Caco-2 (cell line): Measurements from ENCODE around the gene PDE1C. TPM values are rescaled to one million over a fixed set of nuclear protein-coding genes. Genes with fewer than 3 reads are reported as not detected.

ENCODE experiments used
- BruUV-seq: library from RNA; stranded (reverse); fragments of 400-500 nt; replicated peaks from 2 replicates; lab custom pipeline; 2021; lab: Mats Ljungman, UMichigan
- CTCF ChIA-PET: fragments of 300-600 bp; sonication (Branson Sonifier 250); formaldehyde crosslinking; loops from one replicate; lab custom pipeline; 2022; ENCODE audit warnings: antibody characterized with exemption; lab: Charles Lee
- POLR2A ChIA-PET: fragments of 300-600 bp; sonication (Branson Sonifier 250); formaldehyde crosslinking; loops from one replicate; lab custom pipeline; 2022; ENCODE audit warnings: antibody characterized with exemption; lab: Charles Lee
- DNase-seq, 2 experiments: peaks; one replicate each; pipeline versions ENCODE4 v3.0.0 to v3.0.0-alpha.2; 2020 to 2022
- H3K27me3 ChIP-seq: replicated peaks from 2 replicates; pipeline ENCODE4 v1.6.0; 2011; ENCODE audit warnings: low read length; ENCODE audit not compliant: control insufficient read depth, insufficient read depth
- H3K36me3 ChIP-seq: 2 replicates; pipeline ENCODE4 v1.5.1; 2011; ENCODE audit warnings: low read length; ENCODE audit not compliant: control insufficient read depth, insufficient read depth
- H3K4me1 ChIP-seq: fragments of 250-450 bp; sonication (Bioruptor Pico); 2 replicates; pipeline ENCODE4 v1.5.1; 2020; ENCODE audit warnings: mild to moderate bottlenecking
- H3K4me3 ChIP-seq: 2 replicates; pipeline ENCODE4 v1.5.1; 2011; ENCODE audit warnings: low read depth, mild to moderate bottlenecking, control low read depth, low read length
- H3K9me3 ChIP-seq: fragments of 250-450 bp; sonication (Bioruptor Pico); 2 replicates; pipeline ENCODE4 v1.5.1; 2020; ENCODE audit warnings: mild to moderate bottlenecking, moderate library complexity
- H3K27ac Mint-ChIP-seq: one replicate; pipeline ENCODE4 v1.8.0; 2022; ENCODE audit warnings: mixed read lengths; ENCODE audit not compliant: unreplicated experiment
- H3K27me3 Mint-ChIP-seq: one replicate; pipeline ENCODE4 v1.8.0; 2022; ENCODE audit warnings: mixed read lengths; ENCODE audit not compliant: insufficient read depth, unreplicated experiment
- H3K36me3 Mint-ChIP-seq: one replicate; pipeline ENCODE4 v1.8.0; 2022; ENCODE audit warnings: mild to moderate bottlenecking, mixed read lengths; ENCODE audit not compliant: insufficient read depth, unreplicated experiment
- H3K4me1 Mint-ChIP-seq: one replicate; pipeline ENCODE4 v1.8.0; 2022; ENCODE audit warnings: low read depth, mixed read lengths; ENCODE audit not compliant: unreplicated experiment
- H3K4me3 Mint-ChIP-seq: one replicate; pipeline ENCODE4 v1.8.0; 2022; ENCODE audit warnings: mild to moderate bottlenecking, moderate library complexity, mixed read lengths; ENCODE audit not compliant: unreplicated experiment
- H3K9me3 Mint-ChIP-seq: one replicate; pipeline ENCODE4 v1.8.0; 2022; ENCODE audit warnings: mixed read lengths; ENCODE audit not compliant: unreplicated experiment
- intact Hi-C: fragments of 100-400 bp; cut with micrococcal nuclease; formaldehyde crosslinking; loops from one replicate; pipeline ENCODE4 v1.10.0; 2022; ENCODE audit not compliant: unreplicated experiment
- total RNA-seq: library from RNA; stranded (reverse); gene quantifications from 2 replicates; pipeline ENCODE4 v1.2.3, GENCODE V29; 2022
- TF ChIP-seq, protein P1 (sequence below), 2 experiments: fragments of 200-600 bp in 1 of 2; IDR thresholded peaks; 1 replicate in 1 of 2; 2 replicates in 1 of 2; pipeline versions ENCODE4 v1.5.1 to v1.8.0; 2011 to 2022; ENCODE audit warnings: antibody characterized with exemption in 1 of 2, control low read depth in 1 of 2, inconsistent platforms in 1 of 2, low read depth in 1 of 2, low read length in 1 of 2, mild to moderate bottlenecking in 1 of 2, moderate library complexity in 1 of 2; ENCODE audit not compliant: insufficient read depth in 1 of 2, severe bottlenecking in 1 of 2, unreplicated experiment in 1 of 2

PDE1C gene
- total RNA-seq, 1 experiment from 2014 or later = not detected

DNA sequence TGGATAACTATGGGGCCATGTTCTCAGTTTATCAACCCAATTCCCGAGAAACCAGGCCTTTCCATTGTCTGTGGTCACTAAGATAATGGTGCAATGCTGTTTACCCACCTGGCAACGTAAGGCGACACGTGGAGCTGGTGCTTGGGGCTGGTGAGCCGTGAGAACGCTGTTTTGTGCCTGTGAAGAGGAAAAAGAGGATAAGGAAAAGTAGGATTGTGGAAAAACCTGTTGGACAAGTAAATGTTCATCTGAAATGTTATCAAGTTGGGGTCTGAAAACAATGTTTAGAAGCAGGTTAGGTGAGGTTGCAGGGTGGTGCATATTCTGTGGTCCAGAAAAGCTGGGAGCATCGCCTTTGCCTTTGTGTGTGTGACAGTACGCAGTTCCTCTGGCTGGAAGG, 294.7 kb downstream of the PDE1C start:
- Mint-ChIP-seq H3K4me3 (no peak overlapping the region), H3K27me3 (peaks cover 11% of the 10 kb centered on the region), H3K4me1 (peaks cover 13% of the 10 kb centered on the region), H3K9me3 (no peaks in the 10 kb centered on the region), H3K36me3 (no peaks in the 10 kb centered on the region), H3K27ac (no peak overlapping the region)
- ChIA-PET CTCF (no interaction called here), POLR2A (no interaction called here)
- no peaks in the 10 kb centered on the region; the same call in 1 of the 2 replicates for H3K27me3 ChIP-seq
- peak; percentile 6 to 42 for DNase-seq
- intact Hi-C loops = no loop called here
- H3K4me1 ChIP-seq = peaks cover 11% of the 10 kb centered on the region
- TF ChIP-seq, protein P1, sequence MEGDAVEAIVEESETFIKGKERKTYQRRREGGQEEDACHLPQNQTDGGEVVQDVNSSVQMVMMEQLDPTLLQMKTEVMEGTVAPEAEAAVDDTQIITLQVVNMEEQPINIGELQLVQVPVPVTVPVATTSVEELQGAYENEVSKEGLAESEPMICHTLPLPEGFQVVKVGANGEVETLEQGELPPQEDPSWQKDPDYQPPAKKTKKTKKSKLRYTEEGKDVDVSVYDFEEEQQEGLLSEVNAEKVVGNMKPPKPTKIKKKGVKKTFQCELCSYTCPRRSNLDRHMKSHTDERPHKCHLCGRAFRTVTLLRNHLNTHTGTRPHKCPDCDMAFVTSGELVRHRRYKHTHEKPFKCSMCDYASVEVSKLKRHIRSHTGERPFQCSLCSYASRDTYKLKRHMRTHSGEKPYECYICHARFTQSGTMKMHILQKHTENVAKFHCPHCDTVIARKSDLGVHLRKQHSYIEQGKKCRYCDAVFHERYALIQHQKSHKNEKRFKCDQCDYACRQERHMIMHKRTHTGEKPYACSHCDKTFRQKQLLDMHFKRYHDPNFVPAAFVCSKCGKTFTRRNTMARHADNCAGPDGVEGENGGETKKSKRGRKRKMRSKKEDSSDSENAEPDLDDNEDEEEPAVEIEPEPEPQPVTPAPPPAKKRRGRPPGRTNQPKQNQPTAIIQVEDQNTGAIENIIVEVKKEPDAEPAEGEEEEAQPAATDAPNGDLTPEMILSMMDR (IDR thresholded peaks at IDR 0.05; ENCODE audit: insufficient read depth in 1 of 2, low read depth in 1 of 2, low read length in 1 of 2, severe bottlenecking in 1 of 2, unreplicated experiment in 1 of 2) = no peak
- no TSS peak for BruUV-seq
- H3K4me3 ChIP-seq = no peak overlapping the region
- no peaks in the 10 kb centered on the region for H3K9me3 ChIP-seq
- H3K36me3 ChIP-seq = no peaks in the 10 kb centered on the region

DNA sequence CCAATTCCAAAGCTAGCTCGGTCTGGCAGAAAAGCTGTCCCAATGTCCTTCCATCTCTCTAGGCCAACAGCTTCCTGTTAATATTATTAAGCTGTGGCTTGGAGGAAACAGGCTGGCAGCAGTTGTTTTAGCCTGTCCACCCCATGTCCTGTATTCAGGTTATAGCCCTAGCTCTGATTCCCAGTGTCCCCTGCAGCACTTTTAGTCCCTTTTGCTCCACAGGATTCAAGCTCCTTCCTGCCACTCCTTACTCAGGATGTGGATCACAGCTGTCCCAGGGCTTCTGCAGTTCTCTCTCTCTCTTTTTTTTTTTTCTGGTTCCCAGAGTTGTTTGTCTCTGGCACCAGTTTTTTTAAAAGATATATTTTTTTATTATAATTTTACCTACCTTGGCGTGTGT, 298.0 kb downstream of the PDE1C start:
- no peak for DNase-seq
- Histone ChIP-seq H3K4me3 (no peak overlapping the region), H3K9me3 (no peaks in the 10 kb centered on the region), H3K36me3 (no peaks in the 10 kb centered on the region), H3K4me1 (peaks cover 11% of the 10 kb centered on the region), H3K27me3 (no peaks in the 10 kb centered on the region; the same call in 1 of the 2 replicates)
- Mint-ChIP-seq H3K36me3 (no peaks in the 10 kb centered on the region), H3K4me1 (peaks cover 13% of the 10 kb centered on the region), H3K27me3 (peaks cover 9% of the 10 kb centered on the region), H3K9me3 (no peaks in the 10 kb centered on the region), H3K4me3 (no peak overlapping the region), H3K27ac (no peak overlapping the region)
- CTCF ChIA-PET = no interaction called here
- BruUV-seq = no TSS peak
- POLR2A ChIA-PET = no interaction called here
- intact Hi-C loops = no loop called here
- TF ChIP-seq, protein P1 (IDR thresholded peaks at IDR 0.05; ENCODE audit: insufficient read depth in 1 of 2, low read depth in 1 of 2, low read length in 1 of 2, severe bottlenecking in 1 of 2, unreplicated experiment in 1 of 2) = no peak

DNA sequence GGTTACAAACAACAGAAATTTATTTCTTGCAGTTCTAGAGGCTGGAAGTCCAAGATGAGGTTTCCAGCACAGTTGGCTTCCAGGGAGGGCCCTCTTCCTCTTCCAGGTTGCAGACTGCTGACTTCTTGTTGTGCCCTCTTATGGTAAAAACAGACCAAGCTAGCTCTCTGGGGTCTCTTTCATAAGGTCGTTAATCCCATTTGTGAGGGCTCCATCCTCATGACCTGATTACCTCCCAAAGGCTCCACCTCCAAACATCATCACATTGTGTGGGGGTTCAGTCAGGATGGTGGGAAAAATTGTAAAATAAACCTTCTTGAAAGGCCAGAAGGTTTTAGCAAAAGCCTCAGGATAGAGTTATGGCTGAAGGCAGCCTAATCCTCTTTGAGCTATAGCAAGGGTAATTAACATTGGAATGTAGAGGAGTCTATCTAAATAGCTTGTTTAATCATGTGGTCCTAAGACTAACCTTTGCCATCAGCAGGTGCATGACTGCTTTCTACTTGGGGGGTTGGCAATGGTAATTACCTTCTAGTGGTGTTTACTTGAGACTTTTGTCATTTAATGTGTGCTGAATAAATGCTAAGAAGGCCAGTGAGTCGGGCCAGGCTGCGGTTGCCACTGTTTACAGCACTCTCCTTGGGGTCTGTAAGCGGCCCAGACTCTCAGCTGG, 302.4 kb downstream of the PDE1C start:
- TF ChIP-seq, protein P1 (IDR thresholded peaks at IDR 0.05; ENCODE audit: insufficient read depth in 1 of 2, low read depth in 1 of 2, low read length in 1 of 2, severe bottlenecking in 1 of 2, unreplicated experiment in 1 of 2) = no peak
- POLR2A ChIA-PET = no interaction called here
- Histone ChIP-seq H3K4me1 (no peaks in the 10 kb centered on the region), H3K9me3 (no peaks in the 10 kb centered on the region), H3K4me3 (no peak overlapping the region), H3K36me3 (no peaks in the 10 kb centered on the region), H3K27me3 (no peaks in the 10 kb centered on the region)
- Mint-ChIP-seq H3K27ac (no peak overlapping the region), H3K9me3 (no peaks in the 10 kb centered on the region), H3K4me1 (no peaks in the 10 kb centered on the region), H3K36me3 (no peaks in the 10 kb centered on the region), H3K4me3 (no peak overlapping the region), H3K27me3 (peaks cover 12% of the 10 kb centered on the region)
- CTCF ChIA-PET = no interaction called here
- no TSS peak for BruUV-seq
- DNase-seq = no peak
- intact Hi-C loops = no loop called here
